Measurements from ENCODE around the gene LRRC14B. TPM values are rescaled to one million over a fixed set of nuclear protein-coding genes. Genes with fewer than 3 reads are reported as not detected.

LRRC14B gene
- total RNA-seq, 4 donors from 2014 or later: not detected

- Histone ChIP-seq H3K36me3 (no peaks in the 10 kb centered on the region), H3K9me3 (no peaks in the 10 kb centered on the region), H3K27ac (no peak overlapping the region), H3K4me3 (no peak overlapping the region), H3K4me1 (no peaks in the 10 kb centered on the region), H3K27me3 (no peaks in the 10 kb centered on the region)
- DNase-seq: no peak
- TF ChIP-seq CTCF (IDR thresholded peaks at IDR 0.05) (no peak), POLR2A (IDR thresholded peaks at IDR 0.05) (no peak)
- intact Hi-C loops (cut with DNase I; ENCODE audit: low total_unique reads): no loop called here
Measured at GRCh38 chr5:157126-157715, 34.1 kb upstream of the LRRC14B start.

- no peaks in the 10 kb centered on the region for H3K4me1 ChIP-seq
- intact Hi-C loops (cut with DNase I; ENCODE audit: low total_unique reads): no loop called here
- no peaks in the 10 kb centered on the region for H3K27me3 ChIP-seq
- no peak for DNase-seq
- H3K9me3 ChIP-seq: no peaks in the 10 kb centered on the region
- TF ChIP-seq CTCF (IDR thresholded peaks at IDR 0.05): no peak
- no peak for TF ChIP-seq POLR2A (IDR thresholded peaks at IDR 0.05)
- H3K4me3 ChIP-seq: no peak overlapping the region
- H3K36me3 ChIP-seq: no peaks in the 10 kb centered on the region
- no peak overlapping the region for H3K27ac ChIP-seq
Measured at GRCh38 chr5:157801-158200, 33.5 kb upstream of the LRRC14B start.

- H3K36me3 ChIP-seq: no peaks in the 10 kb centered on the region
- no peaks in the 10 kb centered on the region for H3K9me3 ChIP-seq
- intact Hi-C loops (cut with DNase I; ENCODE audit: low total_unique reads): no loop called here
- no peak for DNase-seq
- no peak overlapping the region for H3K4me3 ChIP-seq
- H3K27me3 ChIP-seq: no peaks in the 10 kb centered on the region
- H3K4me1 ChIP-seq: no peaks in the 10 kb centered on the region
- H3K27ac ChIP-seq: no peak overlapping the region
- TF ChIP-seq CTCF (IDR thresholded peaks at IDR 0.05) (no peak), POLR2A (IDR thresholded peaks at IDR 0.05) (no peak)
Measured at GRCh38 chr5:158807-159447, 32.4 kb upstream of the LRRC14B start.

GRCh38 chr5:159448-160172, 31.7 kb upstream of the LRRC14B start:
- TF ChIP-seq CTCF (IDR thresholded peaks at IDR 0.05) (no peak), POLR2A (IDR thresholded peaks at IDR 0.05) (no peak)
- DNase-seq: no peak
- Histone ChIP-seq H3K4me1 (no peaks in the 10 kb centered on the region), H3K27ac (no peak overlapping the region), H3K4me3 (no peak overlapping the region), H3K27me3 (no peaks in the 10 kb centered on the region), H3K9me3 (no peaks in the 10 kb centered on the region), H3K36me3 (no peaks in the 10 kb centered on the region)
- intact Hi-C loops (cut with DNase I; ENCODE audit: low total_unique reads): no loop called here

- TF ChIP-seq CTCF (IDR thresholded peaks at IDR 0.05): no peak
- no peak for TF ChIP-seq POLR2A (IDR thresholded peaks at IDR 0.05)
- H3K9me3 ChIP-seq: no peaks in the 10 kb centered on the region
- no peaks in the 10 kb centered on the region for H3K27me3 ChIP-seq
- DNase-seq: no peak
- H3K4me3 ChIP-seq: no peak overlapping the region
- no peaks in the 10 kb centered on the region for H3K36me3 ChIP-seq
- intact Hi-C loops (cut with DNase I; ENCODE audit: low total_unique reads): no loop called here
- no peaks in the 10 kb centered on the region for H3K4me1 ChIP-seq
- no peak overlapping the region for H3K27ac ChIP-seq
Measured at GRCh38 chr5:160173-160510, 31.2 kb upstream of the LRRC14B start.
